Activated T-helper 2 cell treated with anti-CD3 and anti-CD28 coated beads, Interferon-gamma antibody, Interleukin-2, Interleukin-4, amounts not matched to agents 10 μg/mL and 5 μg/mL and 100 μg/mL, durations not matched to agents 14 hours and 24 hours and 36 hours (primary cell): ENCODE data around the gene S100B. TPM values are rescaled to one million over a fixed set of nuclear protein-coding genes. Genes with fewer than 3 reads are reported as not detected.
A peak's percentile ranks its signal among the peaks of the same experiment; 100 is the strongest.

Experiments
- DNase-seq: peaks from one replicate; pipeline ENCODE4 v3.0.0; 2021; ENCODE audit warnings: low spot score
- H3K27ac Mint-ChIP-seq: one replicate; pipeline ENCODE4 v1.8.0; 2021; ENCODE audit warnings: mixed read lengths
- H3K27me3 Mint-ChIP-seq: one replicate; pipeline ENCODE4 v1.8.0; 2021; ENCODE audit warnings: low read depth, mixed read lengths
- H3K36me3 Mint-ChIP-seq: one replicate; pipeline ENCODE4 v1.8.0; 2021; ENCODE audit warnings: low read depth, mixed read lengths
- H3K4me1 Mint-ChIP-seq: one replicate; pipeline ENCODE4 v1.8.0; 2021; ENCODE audit warnings: low read depth, mixed read lengths
- H3K4me3 Mint-ChIP-seq: one replicate; pipeline ENCODE4 v1.8.0; 2021; ENCODE audit warnings: low read depth, mild to moderate bottlenecking, moderate library complexity, mixed read lengths
- H3K9me3 Mint-ChIP-seq: one replicate; pipeline ENCODE4 v1.8.0; 2021; ENCODE audit warnings: mixed read lengths
- intact Hi-C: fragments of 100-400 bp; cut with micrococcal nuclease; formaldehyde crosslinking; loops from one replicate; pipeline ENCODE4 v1.15.1; 2023
- total RNA-seq: library from RNA; stranded (reverse); gene quantifications from 2 replicates; pipeline ENCODE4 v1.2.3, GENCODE V29; 2022

The S100B gene
- total RNA-seq, 1 donor from 2014 or later: not detected

DNA sequence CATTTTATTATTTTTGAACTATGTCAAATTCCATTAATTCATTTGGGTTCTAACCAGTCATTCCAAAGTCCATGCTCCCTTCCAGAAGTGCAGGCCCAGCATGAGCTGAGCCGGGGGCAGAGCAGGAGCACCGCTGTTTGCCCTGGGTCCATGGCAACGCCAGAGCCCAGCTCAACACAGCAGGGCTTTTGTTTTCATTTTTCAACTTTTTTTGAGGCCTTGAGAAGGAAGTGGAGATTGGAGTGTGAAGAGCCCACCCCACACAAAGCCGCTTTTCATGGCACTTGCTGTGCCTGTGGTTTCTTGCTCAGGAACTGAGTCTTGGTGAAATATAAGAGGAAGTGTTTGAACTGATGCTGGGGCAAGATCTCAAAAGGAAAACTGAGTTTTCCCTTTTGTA is 17.3 kb upstream of the S100B start:
- H3K27me3 Mint-ChIP-seq: no peaks in the 10 kb centered on the region
- intact Hi-C loops: no loop called here
- H3K27ac Mint-ChIP-seq: peak overlapping the region; percentile 85
- peaks cover 13% of the 10 kb centered on the region for H3K9me3 Mint-ChIP-seq
- peaks cover 18% of the 10 kb centered on the region for H3K4me1 Mint-ChIP-seq
- peaks cover 4% of the 10 kb centered on the region for H3K36me3 Mint-ChIP-seq
- DNase-seq: no peak
- H3K4me3 Mint-ChIP-seq: no peak overlapping the region

DNA sequence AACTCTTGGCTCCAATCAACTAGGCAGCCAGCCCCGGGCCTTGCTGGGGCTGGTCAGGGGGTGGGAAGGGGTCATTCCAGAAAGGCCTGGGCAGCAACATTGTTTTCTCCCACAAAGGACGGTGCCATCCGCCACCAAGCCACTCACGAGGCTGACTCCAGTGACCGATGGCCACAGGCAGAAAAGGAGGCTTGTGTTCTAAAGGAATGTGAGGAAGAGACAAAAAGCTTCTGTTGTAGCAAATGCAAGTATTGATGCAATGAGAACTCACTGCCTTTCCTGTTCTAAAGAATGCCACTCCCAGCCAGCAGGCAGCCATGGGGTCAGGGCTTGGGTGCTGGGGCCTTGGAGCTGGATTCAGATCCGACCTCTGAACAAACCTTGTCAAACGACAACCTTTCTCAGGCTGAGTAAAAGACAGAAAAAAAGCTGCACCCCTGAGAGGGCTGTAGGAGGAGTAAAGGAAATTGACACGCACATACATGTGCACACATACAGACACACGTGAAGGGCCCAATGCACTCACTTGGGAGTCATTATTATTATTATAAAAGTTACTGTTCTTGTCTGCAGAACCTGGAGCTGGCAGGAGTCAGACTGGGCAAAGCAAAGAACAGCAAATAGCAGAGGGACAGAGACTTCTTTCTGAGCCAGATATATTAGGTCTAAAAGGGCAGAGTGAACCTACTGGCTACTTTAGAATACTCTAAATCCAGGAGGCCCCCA is 16.7 kb upstream of the S100B start:
- no peak for DNase-seq
- intact Hi-C loops: no loop called here
- Mint-ChIP-seq H3K36me3 (peaks cover 4% of the 10 kb centered on the region), H3K27ac (peak overlapping the region; percentile 52), H3K4me1 (peaks cover 18% of the 10 kb centered on the region), H3K9me3 (peaks cover 11% of the 10 kb centered on the region), H3K27me3 (no peaks in the 10 kb centered on the region), H3K4me3 (no peak overlapping the region)

DNA sequence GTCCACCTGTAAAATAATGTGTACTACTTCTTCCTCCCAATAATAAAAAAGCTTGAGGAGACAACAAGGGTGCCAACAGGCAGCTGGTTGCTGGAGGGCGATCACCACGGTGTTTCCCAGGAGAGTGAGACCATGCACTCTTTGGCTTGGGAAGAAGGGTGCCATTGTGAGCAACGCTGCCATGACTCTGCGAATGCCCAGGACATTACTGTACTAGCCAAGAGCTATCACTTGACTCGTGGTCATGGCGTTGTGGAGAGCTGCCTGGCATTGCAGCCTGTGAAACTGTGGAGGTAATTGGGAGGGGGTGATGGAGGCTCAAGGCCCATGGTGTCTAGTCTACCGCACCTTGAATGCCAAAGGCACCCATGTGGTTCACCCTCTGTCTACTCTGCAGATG is 16.0 kb upstream of the S100B start:
- intact Hi-C loops: no loop called here
- Mint-ChIP-seq H3K27me3 (peaks cover 4% of the 10 kb centered on the region), H3K36me3 (peaks cover 4% of the 10 kb centered on the region), H3K4me1 (peaks cover 18% of the 10 kb centered on the region), H3K9me3 (peaks cover 5% of the 10 kb centered on the region), H3K27ac (no peak overlapping the region), H3K4me3 (no peak overlapping the region)
- DNase-seq: no peak

DNA sequence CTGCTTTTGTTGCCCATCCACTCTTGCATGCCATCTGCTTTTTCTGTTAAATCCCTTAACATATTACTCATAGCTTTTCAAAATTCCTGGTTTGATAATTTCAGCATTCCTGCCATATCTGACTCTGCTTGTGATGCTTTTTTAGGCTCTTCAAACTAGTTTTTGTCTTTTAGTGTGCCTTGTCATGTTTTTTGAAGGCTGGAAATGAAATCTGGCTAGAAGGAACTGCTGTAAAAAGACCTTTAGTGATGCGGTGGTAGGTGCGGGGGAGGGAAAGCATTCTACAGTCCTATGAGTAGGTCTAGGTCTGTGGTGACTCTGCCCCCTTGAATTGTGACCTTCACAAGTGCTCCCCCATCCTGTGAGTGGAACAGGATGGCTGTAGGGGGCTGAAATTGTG is 15.0 kb upstream of the S100B start:
- Mint-ChIP-seq H3K27ac (no peak overlapping the region), H3K4me1 (peaks cover 18% of the 10 kb centered on the region), H3K36me3 (no peaks in the 10 kb centered on the region), H3K27me3 (peaks cover 11% of the 10 kb centered on the region), H3K9me3 (no peaks in the 10 kb centered on the region), H3K4me3 (no peak overlapping the region)
- DNase-seq: no peak
- intact Hi-C loops: no loop called here

DNA sequence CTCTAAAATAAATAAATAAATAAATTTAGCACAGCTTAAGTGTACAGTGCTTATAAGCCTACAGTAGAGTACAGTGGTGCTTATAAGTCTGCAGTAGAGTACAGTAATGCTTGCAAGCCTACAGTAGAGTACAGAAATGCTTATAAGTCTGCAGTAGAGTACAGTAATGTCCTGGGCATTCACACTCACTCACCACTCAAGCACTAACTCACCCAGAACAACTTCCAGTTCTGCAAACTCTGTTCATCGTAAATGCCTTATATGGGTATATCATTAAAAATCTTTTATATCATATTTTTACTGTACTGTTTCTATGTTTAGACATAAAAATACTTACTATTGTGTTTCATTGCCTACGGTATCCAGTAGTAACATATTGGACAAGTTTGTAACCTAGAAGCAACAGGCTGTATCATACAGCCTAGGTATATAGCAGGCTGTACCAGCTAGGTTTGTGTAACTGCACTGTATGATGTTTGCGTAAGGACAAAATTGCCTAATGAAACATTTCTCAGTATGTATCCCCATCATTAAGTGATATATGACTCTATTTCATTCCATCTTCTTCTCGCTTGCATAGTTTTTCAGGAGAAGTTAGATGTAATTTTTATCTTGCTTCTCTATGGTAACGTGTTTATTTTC is 14.0 kb upstream of the S100B start:
- no peak for DNase-seq
- Mint-ChIP-seq H3K9me3 (no peaks in the 10 kb centered on the region), H3K27ac (no peak overlapping the region), H3K4me3 (no peak overlapping the region), H3K27me3 (peaks cover 21% of the 10 kb centered on the region), H3K4me1 (peaks cover 18% of the 10 kb centered on the region), H3K36me3 (no peaks in the 10 kb centered on the region)
- intact Hi-C loops: no loop called here

DNA sequence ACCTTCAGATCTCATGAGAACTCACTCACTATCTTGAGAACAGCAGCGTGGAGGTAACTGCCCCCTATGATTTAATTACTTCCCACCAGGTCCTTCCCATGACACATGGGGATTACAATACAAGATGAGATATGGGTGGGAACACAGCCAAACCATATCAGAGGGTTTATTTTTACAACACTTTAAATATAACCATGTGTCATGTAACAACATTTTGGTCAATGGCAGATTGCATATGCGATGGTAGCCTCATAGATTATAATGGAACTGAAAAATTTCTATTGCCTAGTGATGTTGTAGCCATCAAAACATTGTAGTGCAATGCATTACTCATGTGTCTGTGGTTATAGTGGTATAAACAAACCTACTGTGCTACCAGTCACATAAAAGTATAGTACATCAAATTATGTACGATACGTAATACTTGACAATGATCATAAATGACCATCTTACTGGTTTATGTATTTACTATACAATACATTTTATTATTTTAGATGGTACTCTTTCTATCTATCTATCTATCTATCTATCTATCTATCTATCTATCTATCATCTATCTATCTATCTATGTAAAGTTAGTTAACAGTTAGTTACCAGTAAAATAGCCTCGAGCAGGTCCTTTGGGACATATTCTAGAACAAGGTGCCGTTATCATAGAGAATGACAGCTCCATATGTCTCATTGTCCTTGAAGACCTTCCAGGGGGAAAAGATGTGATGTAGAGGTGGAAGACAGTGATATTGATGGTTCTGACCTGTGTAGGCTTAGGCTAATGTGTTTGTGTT is 12.6 kb upstream of the S100B start:
- peaks cover 12% of the 10 kb centered on the region for H3K4me1 Mint-ChIP-seq
- intact Hi-C loops: no loop called here
- no peaks in the 10 kb centered on the region for H3K36me3 Mint-ChIP-seq
- no peak for DNase-seq
- no peaks in the 10 kb centered on the region for H3K9me3 Mint-ChIP-seq
- peaks cover 25% of the 10 kb centered on the region for H3K27me3 Mint-ChIP-seq
- no peak overlapping the region for H3K27ac Mint-ChIP-seq
- H3K4me3 Mint-ChIP-seq: no peak overlapping the region

DNA sequence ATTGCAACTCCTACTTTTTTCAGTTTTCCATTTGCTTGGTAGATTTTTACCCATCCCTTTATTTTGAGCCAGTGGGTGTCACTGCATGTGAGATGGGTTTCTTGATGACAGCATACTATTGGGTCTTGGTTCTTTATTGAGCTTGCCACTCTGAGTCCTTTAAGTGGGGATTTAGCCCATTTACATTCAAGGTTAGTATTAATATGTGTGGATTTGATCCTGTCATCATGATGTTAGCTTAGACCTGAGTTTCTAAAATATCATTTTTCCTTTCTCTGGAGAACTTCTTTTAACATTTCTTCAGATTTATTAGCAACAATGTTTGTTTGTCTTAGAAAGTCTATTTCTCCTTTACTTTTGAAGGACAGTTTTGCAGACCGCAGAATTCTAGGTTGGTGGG is 11.8 kb upstream of the S100B start:
- H3K27ac Mint-ChIP-seq: no peak overlapping the region
- no peak overlapping the region for H3K4me3 Mint-ChIP-seq
- no peaks in the 10 kb centered on the region for H3K9me3 Mint-ChIP-seq
- H3K27me3 Mint-ChIP-seq: peaks cover 29% of the 10 kb centered on the region
- peaks cover 4% of the 10 kb centered on the region for H3K4me1 Mint-ChIP-seq
- DNase-seq: no peak
- H3K36me3 Mint-ChIP-seq: no peaks in the 10 kb centered on the region
- intact Hi-C loops: no loop called here

DNA sequence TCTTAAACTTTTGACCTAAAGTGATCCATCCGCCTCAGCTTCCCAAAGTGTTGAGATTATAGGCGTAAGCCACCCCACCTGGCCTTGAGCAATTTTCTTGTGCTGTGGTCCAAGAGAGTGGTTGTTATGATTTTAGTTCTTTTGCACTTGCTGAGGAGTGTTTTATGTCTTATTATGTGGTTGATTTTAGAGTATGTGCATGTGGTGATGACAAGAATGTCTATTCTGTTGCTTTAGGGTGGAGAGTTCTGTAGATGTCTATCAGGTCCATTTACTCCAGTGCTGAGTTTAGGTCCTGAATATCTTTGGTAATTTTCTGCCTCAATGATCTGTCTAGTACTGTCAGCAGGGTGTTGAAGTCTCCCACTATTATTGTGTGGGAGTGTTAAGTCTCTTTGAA is 11.2 kb upstream of the S100B start:
- H3K27ac Mint-ChIP-seq: no peak overlapping the region
- no peaks in the 10 kb centered on the region for H3K36me3 Mint-ChIP-seq
- H3K4me3 Mint-ChIP-seq: no peak overlapping the region
- intact Hi-C loops: no loop called here
- DNase-seq: no peak
- no peaks in the 10 kb centered on the region for H3K9me3 Mint-ChIP-seq
- H3K4me1 Mint-ChIP-seq: no peaks in the 10 kb centered on the region
- H3K27me3 Mint-ChIP-seq: peaks cover 29% of the 10 kb centered on the region

DNA sequence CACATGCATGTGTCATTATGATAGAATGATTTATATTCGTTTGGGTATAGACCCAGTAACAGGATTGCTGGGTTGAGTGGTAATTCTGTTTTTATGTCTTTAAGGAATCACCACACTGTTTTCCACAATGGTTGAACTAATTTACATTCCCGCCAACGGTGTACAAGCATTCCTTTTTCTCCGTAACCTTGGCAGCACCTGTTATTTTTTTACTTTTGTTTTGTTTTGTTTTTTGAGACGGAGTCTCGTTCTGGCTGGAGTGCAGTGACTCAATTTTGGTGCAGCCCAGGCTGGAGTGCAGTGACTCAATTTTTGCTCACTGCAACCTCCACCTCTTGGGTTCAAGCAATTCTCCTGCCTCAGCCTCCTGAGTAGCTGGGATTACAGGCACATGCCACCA is 8.5 kb upstream of the S100B start:
- no peak for DNase-seq
- Mint-ChIP-seq H3K27ac (no peak overlapping the region), H3K27me3 (peaks cover 29% of the 10 kb centered on the region), H3K9me3 (no peaks in the 10 kb centered on the region), H3K4me3 (no peak overlapping the region), H3K36me3 (no peaks in the 10 kb centered on the region), H3K4me1 (no peaks in the 10 kb centered on the region)
- intact Hi-C loops: no loop called here

DNA sequence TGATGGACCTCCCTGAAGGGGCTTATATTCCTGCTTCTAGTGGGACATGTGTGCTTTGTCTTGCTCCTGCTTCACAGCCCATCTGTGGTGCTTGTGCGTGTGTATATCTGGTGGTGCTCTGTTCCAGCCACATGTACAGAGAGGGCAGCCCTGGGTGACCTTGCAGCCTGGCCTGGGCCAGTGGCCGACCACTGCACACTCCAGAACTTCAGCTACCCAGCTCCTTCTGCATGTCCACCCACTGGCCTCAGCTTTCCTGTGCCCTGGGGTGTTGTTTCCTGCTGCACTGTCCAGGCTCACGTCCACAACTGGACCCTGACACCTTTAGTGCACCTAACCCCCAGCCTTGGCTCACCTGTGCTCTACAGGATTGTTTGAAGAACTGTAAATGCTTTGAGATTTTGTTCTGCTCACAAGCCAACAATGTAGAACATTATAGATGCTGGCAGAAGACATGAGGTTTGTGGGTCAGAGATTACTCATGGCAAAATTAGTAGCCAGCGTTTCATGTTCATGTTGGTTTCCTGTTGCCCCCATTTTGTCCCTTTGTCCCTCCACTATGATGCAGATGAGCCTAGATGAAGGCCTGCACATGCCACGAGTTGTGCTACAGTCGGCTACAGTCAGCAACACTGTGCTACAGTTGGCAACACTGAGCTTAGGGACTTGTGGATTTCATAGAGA is 5.3 kb upstream of the S100B start:
- intact Hi-C loops: no loop called here
- Mint-ChIP-seq H3K4me1 (peaks cover 14% of the 10 kb centered on the region), H3K9me3 (no peaks in the 10 kb centered on the region), H3K4me3 (no peak overlapping the region), H3K36me3 (no peaks in the 10 kb centered on the region), H3K27ac (no peak overlapping the region), H3K27me3 (peaks cover 22% of the 10 kb centered on the region)
- DNase-seq: no peak

DNA sequence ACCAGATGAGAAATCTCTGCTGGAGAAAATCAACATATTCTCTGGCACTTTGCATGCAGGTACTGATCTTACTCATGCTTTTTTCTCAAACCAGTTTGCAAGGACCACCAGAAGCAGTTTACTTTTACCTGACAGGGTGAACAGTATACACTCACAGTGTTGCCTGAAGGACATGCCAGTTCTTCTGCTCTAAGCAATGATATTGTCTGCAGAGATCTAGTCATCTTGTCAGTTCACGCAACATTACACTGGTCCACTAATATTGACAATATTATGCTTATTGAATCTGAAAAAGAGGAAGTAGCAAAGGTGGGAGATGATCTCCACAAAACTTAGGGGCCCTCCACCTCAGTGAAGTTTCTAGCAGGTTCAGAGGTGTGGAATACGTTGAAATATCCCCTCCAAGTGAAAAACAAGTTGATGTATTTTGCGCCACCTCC is 3.8 kb upstream of the S100B start:
- Mint-ChIP-seq H3K27ac (no peak overlapping the region), H3K27me3 (peaks cover 9% of the 10 kb centered on the region), H3K4me3 (no peak overlapping the region), H3K9me3 (no peaks in the 10 kb centered on the region), H3K4me1 (peaks cover 19% of the 10 kb centered on the region), H3K36me3 (no peaks in the 10 kb centered on the region)
- DNase-seq: no peak
- intact Hi-C loops: no loop called here

DNA sequence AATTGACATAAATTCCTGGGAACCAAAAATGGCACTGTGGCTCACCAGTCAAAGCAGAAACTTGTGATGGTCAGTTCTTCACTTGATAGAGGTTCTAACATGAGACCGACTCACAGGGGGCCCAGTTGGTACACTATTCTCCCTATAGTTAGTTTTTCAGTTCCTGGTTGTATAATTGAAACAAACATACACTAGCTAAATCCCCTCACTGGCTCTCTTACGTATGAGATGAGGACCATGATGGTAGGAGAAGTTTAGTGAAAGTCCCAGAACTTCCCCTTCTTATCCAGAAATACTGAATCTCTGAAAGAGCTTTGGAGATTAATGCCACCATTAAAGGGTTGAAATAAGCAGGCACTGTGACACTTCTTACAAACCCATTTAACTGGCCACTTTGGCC is 2.8 kb upstream of the S100B start:
- H3K4me3 Mint-ChIP-seq: no peak overlapping the region
- H3K36me3 Mint-ChIP-seq: no peaks in the 10 kb centered on the region
- intact Hi-C loops: no loop called here
- peaks cover 19% of the 10 kb centered on the region for H3K4me1 Mint-ChIP-seq
- peaks cover 5% of the 10 kb centered on the region for H3K27me3 Mint-ChIP-seq
- H3K9me3 Mint-ChIP-seq: no peaks in the 10 kb centered on the region
- no peak overlapping the region for H3K27ac Mint-ChIP-seq
- no peak for DNase-seq
